Measurements from ENCODE around the gene RAVER1.

- no peak for TF ChIP-seq POLR2A (IDR thresholded peaks at IDR 0.05)
- TF ChIP-seq CTCF (IDR thresholded peaks at IDR 0.05), result no peak
- TF ChIP-seq EP300 (IDR thresholded peaks at IDR 0.05), result no peak
These were observed 11.2 kb downstream of the RAVER1 start for GRCh38 chr19:10321874-10322835.

Data from ovary (tissue), 3 donors.